Measurements from ENCODE around the gene EBPL. TPM values are rescaled to one million over a fixed set of nuclear protein-coding genes. Genes with fewer than 3 reads are reported as not detected.

EBPL gene
- total RNA-seq (2021; ENCODE audit: unreplicated experiment): 60.9 TPM
- 56.6 TPM for polyA plus RNA-seq (2012; ENCODE audit: insufficient read length)
- percentile 70 among the genes with signal in this experiment for Bru-seq, nascent RNA
- BruChase-seq, experiment 1, labeled RNA remaining after a 2-hour chase: percentile 70 among the genes with signal in this experiment
- percentile 70 among the genes with signal in this experiment for BruChase-seq, experiment 2, labeled RNA remaining after a 6-hour chase
- long read RNA-seq, transcript EBPL-201 (4 exons, 914 nt): major isoform, 20 of 32 reads
- long read RNA-seq, partial matches to known transcripts: 1 of 32 reads
- long read RNA-seq, other reads (novel, unspliced or antisense): 3 of 32 reads

GRCh38 chr13:49690995-49691784 lies at the start of gene EBPL:
Gene EBPL (minus strand): TSS chr13:49691486. CDS start chr13:49691424, 62 bp downstream.
- H3K4me1 ChIP-seq (ENCODE audit: control insufficient read depth, insufficient read depth, low read length): no peaks in the 10 kb centered on the region
- intact Hi-C loops (cut with micrococcal nuclease; ENCODE audit: unreplicated experiment) (no loop called here), in situ Hi-C loops (cut with HindIII; ENCODE audit: low pct_unique_long_range_greater_than_20kb, low sequenced_read_pairs) (no loop called here)
- BruUV-seq (replicated peaks): no TSS peak
- H3K36me3 ChIP-seq (ENCODE audit: control insufficient read depth, insufficient read depth, low read length): no peaks in the 10 kb centered on the region; the same call in 1 of the 2 replicates
- no peaks in the 10 kb centered on the region for H3K27me3 ChIP-seq (ENCODE audit: control insufficient read depth, insufficient read depth, low read length)
- ATAC-seq (peak; percentile 98), DNase-seq (ENCODE audit: low read depth, low spot score) (no peak)
- peak within 1 kb of the TSS; percentile 73 to 89 for H3K4me3 ChIP-seq (ENCODE audit: low read depth in 2 of 2, low read length in 2 of 2)
- CTCF ChIA-PET: no interaction called here
- peak within 1 kb of the TSS; percentile 96 for H3K27ac ChIP-seq (ENCODE audit: low read length)
- TF ChIP-seq REST (IDR thresholded peaks at IDR 0.05; ENCODE audit: insufficient read depth in 1 of 2, low read depth in 2 of 2, low read length in 1 of 2) (no peak), SIN3A (IDR thresholded peaks at IDR 0.05; ENCODE audit: borderline replicate concordance, insufficient read depth, low read depth, low read length) (peak; percentile 72; the same call in 1 of the 2 replicates), TCF7L2 (IDR thresholded peaks at IDR 0.05; ENCODE audit: low read depth, low read length) (peak; percentile 40; the same call in 1 of the 2 replicates), POLR2AphosphoS5 (IDR thresholded peaks at IDR 0.05; ENCODE audit: low read depth, low read length) (peak; percentile 44; the same call in 1 of the 2 replicates)
- TF ChIP-seq, protein P1, sequence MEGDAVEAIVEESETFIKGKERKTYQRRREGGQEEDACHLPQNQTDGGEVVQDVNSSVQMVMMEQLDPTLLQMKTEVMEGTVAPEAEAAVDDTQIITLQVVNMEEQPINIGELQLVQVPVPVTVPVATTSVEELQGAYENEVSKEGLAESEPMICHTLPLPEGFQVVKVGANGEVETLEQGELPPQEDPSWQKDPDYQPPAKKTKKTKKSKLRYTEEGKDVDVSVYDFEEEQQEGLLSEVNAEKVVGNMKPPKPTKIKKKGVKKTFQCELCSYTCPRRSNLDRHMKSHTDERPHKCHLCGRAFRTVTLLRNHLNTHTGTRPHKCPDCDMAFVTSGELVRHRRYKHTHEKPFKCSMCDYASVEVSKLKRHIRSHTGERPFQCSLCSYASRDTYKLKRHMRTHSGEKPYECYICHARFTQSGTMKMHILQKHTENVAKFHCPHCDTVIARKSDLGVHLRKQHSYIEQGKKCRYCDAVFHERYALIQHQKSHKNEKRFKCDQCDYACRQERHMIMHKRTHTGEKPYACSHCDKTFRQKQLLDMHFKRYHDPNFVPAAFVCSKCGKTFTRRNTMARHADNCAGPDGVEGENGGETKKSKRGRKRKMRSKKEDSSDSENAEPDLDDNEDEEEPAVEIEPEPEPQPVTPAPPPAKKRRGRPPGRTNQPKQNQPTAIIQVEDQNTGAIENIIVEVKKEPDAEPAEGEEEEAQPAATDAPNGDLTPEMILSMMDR (IDR thresholded peaks at IDR 0.05): no peak
- no peaks in the 10 kb centered on the region for H3K9me3 ChIP-seq (ENCODE audit: control insufficient read depth, insufficient read depth, low read depth, low read length)
- POLR2A ChIA-PET: interaction anchor here (0.5 to 0.8 kb wide), 2 partner anchors 95 to 102 kb away, joined by 3 to 6 read pairs; no protein-coding TSS in a partner anchor

GRCh38 chr13:49740870-49741269 lies 49.6 kb upstream of the EBPL start:
- ATAC-seq: no peak
- no peaks in the 10 kb centered on the region for H3K36me3 ChIP-seq (ENCODE audit: control insufficient read depth, insufficient read depth, low read length)
- no peaks in the 10 kb centered on the region for H3K9me3 ChIP-seq (ENCODE audit: control insufficient read depth, insufficient read depth, low read depth, low read length)
- H3K4me3 ChIP-seq (ENCODE audit: low read depth in 2 of 2, low read length in 2 of 2): no peak overlapping the region
- no peaks in the 10 kb centered on the region for H3K27me3 ChIP-seq (ENCODE audit: control insufficient read depth, insufficient read depth, low read length)
- intact Hi-C loops (cut with micrococcal nuclease; ENCODE audit: unreplicated experiment) (no loop called here), in situ Hi-C loops (cut with HindIII; ENCODE audit: low pct_unique_long_range_greater_than_20kb, low sequenced_read_pairs) (no loop called here)
- no peak overlapping the region for H3K27ac ChIP-seq (ENCODE audit: low read length)
- ChIA-PET POLR2A (no interaction called here), CTCF (no interaction called here)
- DNase-seq (ENCODE audit: low read depth, low spot score): no peak
- TF ChIP-seq TCF7L2 (IDR thresholded peaks at IDR 0.05; ENCODE audit: low read depth, low read length): no peak
- TF ChIP-seq, protein P1 (IDR thresholded peaks at IDR 0.05): no peak
- BruUV-seq (replicated peaks): no TSS peak
- no peaks in the 10 kb centered on the region for H3K4me1 ChIP-seq (ENCODE audit: control insufficient read depth, insufficient read depth, low read length)
